HG03520 (cell line): ENCODE results near the gene THOC3.
"Not testable (repeated sequence)": the region's sequence is repeated elsewhere in the genome, so short reads cannot be mapped to it uniquely, and the experiment has no call there.

Experiments
- ATAC-seq: cut with Tn5 transposase; IDR thresholded peaks from one replicate; pipeline ENCODE4 v1.9.1; 2021; ENCODE audit warnings: mild to moderate bottlenecking, moderate library complexity; ENCODE audit not compliant: unreplicated experiment

The THOC3 gene, protein sequence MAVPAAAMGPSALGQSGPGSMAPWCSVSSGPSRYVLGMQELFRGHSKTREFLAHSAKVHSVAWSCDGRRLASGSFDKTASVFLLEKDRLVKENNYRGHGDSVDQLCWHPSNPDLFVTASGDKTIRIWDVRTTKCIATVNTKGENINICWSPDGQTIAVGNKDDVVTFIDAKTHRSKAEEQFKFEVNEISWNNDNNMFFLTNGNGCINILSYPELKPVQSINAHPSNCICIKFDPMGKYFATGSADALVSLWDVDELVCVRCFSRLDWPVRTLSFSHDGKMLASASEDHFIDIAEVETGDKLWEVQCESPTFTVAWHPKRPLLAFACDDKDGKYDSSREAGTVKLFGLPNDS

DNA sequence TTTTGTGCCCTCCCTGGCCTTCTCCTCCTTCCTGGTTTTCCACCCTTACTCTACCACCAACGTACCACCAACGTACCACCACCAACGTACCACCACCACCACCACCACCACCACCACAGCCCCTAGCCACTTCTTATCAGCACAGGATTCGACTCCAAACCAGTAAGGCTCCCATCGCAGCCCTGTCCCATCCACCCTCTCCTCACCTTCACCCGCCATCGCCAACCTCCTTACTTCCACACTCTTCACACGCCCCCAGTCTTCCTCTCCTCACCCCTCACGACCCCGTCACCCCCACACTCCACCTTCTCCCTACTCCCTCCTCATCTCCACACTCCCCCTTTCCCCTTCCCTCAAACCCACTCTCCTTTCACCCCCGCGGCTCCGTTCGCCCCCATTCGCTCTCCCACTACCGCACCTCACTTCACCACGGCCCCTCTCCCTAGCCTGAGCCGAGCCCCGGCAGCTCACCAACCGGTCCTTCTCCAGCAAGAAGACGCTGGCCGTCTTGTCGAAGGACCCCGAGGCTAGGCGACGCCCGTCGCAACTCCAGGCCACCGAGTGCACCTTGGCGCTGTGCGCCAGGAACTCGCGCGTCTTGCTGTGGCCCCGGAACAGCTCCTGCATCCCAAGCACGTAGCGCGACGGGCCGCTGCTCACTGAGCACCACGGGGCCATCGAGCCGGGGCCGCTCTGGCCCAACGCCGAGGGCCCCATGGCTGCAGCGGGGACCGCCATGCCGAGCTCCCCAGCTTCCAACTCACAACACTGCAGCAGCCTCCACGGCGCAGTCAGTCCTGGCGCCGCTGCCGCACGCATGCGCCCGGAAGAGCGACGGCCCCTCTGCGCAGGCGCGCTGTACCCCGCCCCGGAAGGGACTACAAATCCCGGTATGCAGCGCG is at the start of gene THOC3:
THOC3 (minus strand) TSS at position 845 of the 902 bp plus-strand sequence; CDS start at position 738, 107 bp downstream.
- ATAC-seq = peak; percentile 100

DNA sequence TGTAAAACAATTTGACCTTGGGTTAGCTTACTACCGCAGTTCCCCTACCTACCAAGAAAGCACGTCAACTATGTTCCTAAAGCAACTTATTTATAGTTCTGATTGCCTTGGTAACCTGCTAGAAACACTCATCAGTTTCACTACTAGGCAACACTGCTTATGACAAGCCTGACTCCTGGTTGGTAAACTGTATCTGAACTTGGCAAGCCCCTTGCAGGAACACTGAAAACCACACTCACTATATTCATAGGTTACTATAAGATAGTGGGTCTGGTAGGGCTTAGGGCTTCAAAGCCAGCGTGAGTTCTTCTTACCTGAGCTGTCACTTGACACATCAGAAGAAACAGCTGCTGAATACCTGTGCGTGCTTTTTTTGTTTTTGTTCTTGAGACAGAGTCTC is 49.2 kb upstream of the THOC3 start:
- ATAC-seq = not testable (repeated sequence)

DNA sequence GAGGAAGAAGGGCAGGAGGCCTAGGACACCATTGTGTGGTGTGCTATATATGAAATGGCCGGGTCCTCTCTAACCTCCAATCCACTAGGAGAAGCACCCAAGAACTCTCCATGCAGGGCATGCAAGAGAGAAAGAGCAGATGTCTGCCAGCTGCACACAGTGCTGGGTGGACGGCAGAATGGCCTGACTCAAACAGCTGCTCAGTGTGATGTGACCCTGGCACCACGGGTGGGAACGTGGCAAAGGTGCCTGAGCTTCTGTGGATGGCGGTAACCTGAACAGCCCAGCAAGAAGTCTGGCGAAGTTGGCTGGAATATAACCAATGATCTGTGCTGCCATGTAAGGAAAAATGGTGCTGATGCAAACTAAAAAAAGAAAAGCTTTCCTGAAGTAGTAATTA is 46.2 kb upstream of the THOC3 start:
- not testable (repeated sequence) for ATAC-seq

DNA sequence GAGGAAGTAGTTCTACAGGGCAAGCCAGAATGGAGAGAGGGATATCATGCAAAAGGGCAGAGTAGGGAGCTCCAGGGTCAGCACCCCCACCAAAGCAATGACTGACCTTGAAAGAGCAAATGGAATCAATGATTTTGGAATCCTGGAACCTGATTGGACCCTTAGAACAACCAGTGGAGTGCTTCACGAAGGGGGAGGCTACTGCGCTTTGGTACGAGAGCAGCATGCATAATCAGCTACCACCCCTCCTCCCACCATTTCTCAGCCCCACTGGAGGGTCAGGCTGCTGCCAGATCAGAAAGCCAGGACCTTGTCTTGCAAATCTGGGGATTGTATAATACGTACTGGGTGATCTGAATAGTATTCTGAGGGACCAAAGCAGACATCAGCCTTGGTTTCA is 43.0 kb upstream of the THOC3 start:
- not testable (repeated sequence) for ATAC-seq

DNA sequence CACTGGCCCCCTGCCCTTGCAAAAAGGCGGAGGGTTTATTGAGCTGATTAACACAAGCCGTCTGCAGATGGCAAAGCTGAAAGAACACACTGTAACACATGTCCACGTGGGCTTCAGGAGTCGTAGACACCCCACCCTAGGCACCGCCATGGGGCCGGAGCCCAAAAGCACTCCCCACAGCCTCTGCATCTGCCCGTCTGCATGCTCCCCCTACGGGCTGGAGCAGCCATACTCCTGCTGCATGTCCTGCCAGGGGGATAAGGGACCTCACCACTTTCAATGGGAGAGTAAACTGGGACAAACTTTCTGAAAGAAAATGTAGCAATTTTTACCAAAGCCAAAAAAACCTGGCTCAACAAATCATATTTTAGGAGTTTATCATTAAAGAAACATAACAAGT is 42.1 kb upstream of the THOC3 start:
- not testable (repeated sequence) for ATAC-seq

DNA sequence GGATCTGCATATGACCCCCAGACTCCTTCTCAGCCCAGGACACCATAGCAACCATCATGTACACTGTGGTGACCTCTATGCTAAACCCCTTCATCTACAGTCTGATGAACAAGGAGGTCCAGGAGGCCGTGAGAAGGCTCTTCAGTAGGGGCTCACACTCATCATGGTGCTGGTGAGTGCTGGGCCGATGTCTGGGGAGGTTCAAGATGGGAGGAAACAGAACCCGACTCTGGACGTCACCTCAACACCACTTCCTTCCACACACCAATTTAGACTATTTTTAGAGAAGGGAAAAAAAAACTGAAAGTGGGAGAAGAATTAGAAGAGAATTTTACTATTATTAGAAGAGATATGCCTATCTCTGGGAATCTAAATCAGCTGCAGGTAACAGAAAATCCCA is 39.1 kb upstream of the THOC3 start:
- ATAC-seq = not testable (repeated sequence)

DNA sequence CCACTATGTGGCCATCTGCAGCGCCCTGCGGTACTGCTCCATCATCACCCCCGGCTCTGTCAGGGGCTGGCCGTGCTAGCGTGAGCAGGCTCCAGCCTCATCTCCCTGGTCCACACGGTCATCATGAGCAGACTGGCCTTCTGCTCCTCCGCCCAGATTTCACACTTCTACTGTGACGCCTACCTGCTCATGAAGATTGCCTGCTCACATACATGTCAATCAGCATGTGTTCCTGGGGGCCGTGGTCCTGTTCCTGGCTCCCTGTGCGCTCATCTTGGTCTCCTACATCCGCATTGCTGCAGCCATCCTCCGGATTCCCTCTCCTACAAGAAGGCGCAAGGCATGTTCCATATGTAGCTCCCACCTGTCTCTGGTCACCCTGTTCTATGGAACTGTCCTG is 38.7 kb upstream of the THOC3 start:
- not testable (repeated sequence) for ATAC-seq

DNA sequence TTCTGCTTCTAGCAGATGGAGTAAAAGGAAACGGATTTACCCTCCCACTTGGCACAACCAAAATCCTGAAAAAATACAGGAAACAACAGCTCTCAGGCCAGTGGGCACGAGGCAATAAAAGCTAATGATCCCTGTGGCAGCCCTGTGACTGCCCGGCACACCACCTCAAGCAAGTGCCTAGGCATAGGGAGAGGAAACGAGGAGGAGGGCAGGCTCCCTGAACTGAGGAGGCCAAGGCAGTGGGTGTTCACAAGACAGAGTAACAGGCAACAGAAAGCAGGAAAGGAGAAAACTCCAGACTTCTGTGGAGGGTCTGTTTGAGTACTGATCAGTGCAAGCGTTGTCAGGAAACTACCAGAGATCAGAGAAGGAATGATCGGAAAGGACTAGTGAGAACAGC is 29.9 kb upstream of the THOC3 start:
- not testable (repeated sequence) for ATAC-seq

DNA sequence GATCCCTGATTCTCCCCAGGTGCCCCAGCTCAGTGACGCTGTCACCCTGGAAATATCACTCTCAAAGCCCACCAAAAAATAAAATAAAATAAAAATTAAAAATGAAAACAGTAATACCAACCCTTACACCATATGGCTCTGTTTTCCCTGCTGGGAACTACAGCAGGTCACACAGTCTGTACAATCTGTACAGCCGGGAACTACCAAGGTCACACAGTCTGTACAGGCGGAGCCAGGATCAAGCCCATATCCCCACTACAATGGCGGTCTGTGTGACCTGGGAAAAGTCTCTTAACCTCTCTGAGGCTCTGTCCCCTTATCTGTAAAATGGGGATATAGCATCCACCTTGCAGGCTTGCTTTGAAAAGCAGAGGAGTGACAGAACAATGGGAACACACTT is 29.4 kb upstream of the THOC3 start:
- ATAC-seq = not testable (repeated sequence)

DNA sequence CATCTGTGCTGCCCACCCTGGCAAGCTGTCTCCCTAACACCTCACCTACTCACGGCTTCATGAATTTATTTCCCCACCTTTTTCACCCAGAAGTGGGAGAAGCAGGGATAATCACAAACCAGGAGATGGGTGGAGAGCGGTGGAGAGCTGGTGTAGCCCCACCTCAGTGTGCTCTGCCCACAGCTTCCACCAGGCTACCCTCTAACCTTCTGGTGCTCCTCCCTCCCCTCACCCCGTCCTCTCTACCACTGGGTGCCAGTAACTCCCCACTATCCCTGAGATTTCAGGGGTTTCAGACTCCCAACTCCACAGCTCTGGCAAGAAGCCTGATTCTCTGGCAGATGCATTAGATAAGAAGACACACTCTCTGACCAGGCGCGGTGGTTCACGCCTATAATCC is 28.7 kb upstream of the THOC3 start:
- not testable (repeated sequence) for ATAC-seq

DNA sequence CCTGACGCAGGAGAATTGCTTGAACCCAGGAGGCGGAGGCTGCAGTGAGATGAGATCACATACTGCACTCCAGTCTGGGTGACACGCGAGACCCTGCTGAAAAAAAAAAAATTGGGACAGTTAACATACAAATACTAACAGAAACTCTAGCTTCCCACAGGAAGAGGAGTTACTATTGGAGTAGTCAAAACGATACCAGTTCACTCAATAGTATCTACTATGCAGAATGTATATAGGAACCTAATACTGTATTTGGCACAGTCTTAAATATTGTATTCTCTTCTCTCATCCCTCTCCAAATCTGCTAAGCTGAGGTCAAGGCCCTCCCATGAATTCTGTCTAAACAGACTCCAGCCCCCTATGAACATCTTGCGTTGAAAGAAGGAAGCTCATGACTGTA is 27.4 kb upstream of the THOC3 start:
- not testable (repeated sequence) for ATAC-seq

DNA sequence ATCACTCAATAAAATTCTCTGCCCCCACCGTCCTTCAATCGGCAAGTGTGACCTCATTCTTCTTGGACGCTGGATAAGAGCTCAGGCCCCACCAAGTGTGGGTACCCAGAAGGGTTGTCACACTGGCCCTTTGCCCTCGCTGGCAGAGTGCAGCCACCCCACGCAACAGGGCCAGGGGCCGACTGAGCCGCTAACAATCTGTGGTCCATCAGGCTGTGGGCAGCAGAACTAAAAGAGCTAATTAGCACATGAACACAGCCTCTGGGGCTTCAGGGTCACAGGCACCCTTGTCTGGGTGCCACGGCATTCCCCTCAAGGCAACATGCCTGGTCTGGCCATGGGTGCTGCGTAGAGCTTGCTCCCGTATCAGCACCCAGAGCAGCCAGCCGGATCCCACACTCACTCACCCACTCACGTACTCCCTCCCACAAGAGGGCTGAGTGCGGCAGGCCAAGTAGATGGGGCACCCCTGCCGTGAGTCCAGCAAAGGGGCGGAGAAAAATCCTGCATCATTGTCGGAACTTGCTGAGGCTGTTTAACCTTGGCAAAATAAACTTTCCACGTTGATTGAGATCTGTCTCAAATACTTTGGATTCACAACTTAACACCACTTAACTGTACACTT is 11.4 kb upstream of the THOC3 start:
- not testable (repeated sequence) for ATAC-seq

DNA sequence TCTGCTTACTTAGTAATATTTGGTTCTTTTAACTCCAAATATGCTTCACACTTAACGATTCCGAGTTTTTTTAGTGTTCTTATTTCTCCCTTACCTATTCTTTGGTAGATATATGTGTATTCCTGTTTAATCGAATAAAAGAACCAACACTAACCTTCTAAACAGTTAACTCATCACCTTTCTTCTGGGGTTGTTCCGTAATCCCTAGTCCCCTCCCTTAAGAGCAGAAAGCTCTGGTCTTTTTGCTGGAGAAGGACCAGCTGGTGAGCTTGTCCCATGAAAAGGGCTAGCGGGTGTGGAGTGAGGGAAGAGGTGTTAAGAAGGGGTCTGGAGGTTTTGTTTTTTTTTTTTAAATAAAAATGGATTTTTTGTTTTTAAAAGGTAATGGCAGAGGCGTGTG is 266 bp upstream of the THOC3 start:
- ATAC-seq = peak; percentile 34

DNA sequence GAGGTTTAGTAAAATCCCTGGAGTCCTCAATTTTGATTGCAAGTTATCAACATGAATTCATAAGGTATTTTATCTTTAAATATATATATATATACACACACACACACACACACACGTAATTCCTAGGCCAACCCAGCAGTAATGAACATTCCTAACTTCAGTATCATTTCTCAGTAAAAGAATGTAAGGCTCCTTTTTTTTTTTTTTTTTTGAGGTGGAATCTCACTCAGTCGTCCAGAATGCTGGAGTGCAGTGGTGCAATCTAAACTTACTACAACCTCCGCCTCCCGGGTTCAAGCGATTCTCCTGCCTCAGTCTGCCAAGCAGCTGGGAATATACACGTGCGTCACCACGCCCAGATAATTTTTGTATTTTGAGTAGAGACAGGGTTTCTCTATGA is 5.8 kb downstream of the THOC3 start:
- not testable (repeated sequence) for ATAC-seq

DNA sequence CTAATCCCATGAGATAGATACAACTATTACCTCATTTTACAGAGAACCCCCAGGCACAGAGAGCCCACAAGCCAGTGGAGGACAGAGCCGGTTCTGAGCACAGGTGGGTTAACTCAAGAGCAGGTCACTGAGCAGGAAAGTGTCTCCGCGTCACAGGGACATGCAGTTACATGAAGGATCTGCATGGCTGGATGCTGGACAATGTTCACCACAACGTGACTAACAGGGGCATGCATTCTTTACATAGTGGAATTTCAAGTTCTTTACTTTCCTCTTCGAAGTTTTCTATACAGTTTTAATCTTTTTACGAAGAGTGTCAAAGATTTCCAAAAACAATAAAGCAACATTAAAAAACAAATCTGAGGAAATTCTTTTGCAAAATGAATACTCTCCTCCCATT is 7.9 kb downstream of the THOC3 start:
- ATAC-seq = not testable (repeated sequence)

DNA sequence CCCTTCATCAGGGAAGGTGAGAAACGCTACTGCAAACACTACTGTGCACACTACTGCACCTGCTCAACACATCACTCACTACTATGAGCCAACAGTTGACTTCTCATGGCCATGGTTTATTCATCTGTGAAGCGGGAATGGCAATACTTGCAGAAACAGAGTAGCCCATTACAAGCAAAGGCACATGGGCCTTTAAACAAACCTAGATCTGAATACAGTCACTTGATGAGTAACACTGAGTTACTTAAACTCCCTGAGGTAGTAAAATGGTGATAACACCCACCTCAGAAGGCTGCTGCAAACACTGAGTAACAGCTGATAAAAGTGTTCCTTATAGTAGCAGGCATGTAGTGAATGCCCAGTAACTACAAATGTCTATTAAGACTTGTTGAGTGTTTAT is 9.6 kb downstream of the THOC3 start:
- not testable (repeated sequence) for ATAC-seq

DNA sequence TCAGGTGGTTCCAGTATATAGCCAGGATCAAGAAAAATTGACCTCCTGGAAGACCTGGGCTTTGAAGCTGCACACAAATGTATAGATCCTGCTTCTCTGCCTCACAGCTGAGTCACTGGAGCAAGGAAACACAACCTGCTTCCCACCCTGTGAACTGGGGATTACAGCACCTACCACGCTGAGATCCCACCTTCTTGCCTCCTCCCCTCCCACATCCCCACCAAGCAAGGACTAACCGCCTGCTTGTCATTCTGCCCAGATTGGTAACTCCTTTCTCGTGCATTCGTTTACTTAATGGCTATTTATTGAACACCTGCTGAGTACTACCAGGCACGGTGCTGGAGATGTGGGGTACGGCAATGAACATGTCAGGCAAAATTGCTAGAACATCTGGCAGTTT is 14.0 kb downstream of the THOC3 start:
- not testable (repeated sequence) for ATAC-seq

DNA sequence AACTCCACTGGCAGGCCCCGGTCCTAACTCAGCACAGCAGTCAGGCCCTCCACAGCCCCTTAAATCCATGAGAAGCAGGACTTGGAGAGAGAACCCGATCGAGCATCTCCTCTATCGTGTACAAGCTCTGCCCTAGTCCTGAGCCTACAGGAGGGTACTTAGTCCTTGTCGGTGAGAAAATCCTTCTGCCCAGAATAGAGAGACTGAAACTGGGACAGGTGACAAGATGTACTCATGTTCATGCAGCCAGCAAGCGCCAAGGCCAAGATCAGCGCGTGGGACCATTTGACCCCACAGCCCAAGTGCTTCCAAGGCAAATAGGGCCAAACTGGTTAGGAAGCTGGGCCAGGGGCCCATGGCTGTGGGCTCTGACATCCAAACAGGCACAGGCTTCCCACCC is 15.3 kb downstream of the THOC3 start:
- not testable (repeated sequence) for ATAC-seq

DNA sequence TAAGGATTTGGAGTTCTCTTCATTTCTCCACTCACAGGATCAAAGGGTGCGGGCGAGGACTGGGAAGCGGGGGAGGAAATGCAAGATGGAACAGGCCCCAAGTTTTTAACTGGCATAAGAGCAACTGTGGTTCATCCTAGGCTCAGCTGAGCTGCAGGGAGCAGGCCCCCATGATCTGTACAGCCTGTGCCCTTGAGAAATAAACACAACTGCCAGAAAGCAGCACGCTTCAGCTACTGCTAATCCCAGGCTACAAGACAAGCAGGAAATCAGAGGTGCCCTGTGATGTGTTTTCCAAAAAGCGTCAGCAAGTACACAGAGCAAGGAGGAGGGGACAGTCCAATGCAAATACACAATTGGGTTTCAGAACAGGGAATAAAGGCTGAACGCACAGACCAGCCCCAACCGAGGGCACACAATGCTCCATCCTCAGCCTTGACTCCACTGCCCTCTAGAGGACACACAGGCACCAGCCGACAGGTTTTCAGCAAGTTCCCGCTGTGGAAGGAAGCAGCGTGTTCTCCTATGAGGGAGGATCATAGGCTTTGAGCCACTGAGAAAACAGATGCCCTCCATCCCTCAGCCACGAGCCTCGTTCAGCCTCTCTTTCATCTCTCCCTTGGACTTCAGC is 16.7 kb downstream of the THOC3 start:
- peak; percentile 80 for ATAC-seq

DNA sequence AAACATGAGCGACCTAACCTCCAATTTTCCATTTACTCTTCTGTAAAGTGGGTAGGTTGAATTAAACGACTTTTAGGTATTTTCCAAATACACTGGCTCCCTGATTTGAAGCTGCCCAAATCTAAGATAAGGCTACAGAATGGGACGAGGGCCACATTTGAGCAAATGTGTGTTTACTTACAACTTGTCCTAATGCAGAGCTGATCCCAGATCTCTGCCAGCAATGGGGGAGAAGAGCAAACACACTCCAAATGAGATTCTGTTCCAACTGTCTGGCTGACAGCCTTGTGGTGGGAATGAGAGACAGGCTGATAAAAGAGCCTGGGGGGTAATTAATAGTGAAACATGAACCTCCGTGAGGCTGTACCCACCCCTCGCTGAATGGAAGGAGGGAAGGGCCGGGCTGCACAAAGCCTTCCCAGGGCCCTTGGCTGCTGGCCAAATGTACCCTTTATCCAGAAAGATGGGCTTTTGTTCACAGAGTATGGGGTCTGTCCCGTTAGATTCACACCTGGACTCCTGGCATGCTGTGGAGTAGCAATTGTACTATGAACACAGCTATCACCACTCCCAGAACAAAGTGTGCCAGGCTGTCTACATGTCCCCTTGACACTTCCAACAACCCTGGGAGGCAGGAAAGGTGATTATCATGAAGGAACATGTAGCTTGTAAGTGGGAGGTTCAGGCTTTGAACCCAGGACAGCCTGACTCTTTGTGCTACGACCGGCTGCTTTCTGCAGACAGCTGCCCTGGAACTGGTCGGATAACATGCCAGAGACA is 19.6 kb downstream of the THOC3 start:
- ATAC-seq = not testable (repeated sequence)
